HG02642 (cell line): Measurements from ENCODE around the gene BICDL2.
"Not testable (repeated sequence)": the region's sequence is repeated elsewhere in the genome, so short reads cannot be mapped to it uniquely, and the experiment has no call there.

Source experiments
- ATAC-seq: cut with Tn5 transposase; IDR thresholded peaks from one replicate; pipeline ENCODE4 v1.9.1; 2021; ENCODE audit warnings: mild to moderate bottlenecking; ENCODE audit not compliant: unreplicated experiment, poor library complexity

BICDL2 gene

GRCh38 chr16:3065742-3066439 lies 29.1 kb upstream of the BICDL2 start:
- no peak for ATAC-seq

DNA sequence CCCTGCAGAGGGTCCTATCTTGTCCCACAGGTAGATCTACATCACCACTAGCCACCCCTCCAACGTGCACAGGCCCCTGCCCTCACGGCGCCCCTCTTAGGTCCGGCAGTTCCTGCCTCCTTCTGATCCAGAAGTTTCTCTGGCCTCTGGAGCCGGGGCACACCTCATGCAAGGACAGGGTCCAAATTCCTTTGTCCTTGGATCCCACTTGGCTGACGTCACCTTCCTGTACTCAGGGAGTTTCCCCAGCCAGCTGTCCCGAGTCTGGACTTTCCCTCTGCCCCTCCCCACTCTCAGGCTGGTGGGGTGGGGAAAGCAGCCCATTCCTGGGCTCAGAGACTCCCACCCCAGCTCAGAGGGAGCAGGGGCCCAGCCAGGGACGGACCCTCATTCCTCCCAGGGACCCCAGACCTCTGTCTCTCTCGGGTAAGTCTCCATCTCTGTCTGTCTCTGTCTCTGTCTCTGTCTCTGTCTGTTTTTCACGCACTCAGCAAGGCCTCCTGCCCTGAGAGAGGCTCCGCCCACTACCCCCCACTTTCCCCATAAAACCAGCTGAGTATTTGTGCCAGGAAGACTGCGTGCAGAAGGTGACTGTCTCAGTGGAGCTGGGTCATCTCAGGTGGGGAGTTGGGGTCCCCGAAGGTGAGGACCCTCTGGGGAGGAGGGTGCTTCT lies 28.5 kb upstream of the BICDL2 start, which contains the start of gene IL32:
Gene IL32 (plus strand): TSS at position 572 of the 673 bp plus-strand sequence. CDS start 172 bp downstream, outside the sequence.
- no peak for ATAC-seq

- ATAC-seq: no peak
Observed at GRCh38 chr16:3063625-3064386, 27.1 kb upstream of the BICDL2 start.

GRCh38 chr16:3062553-3062952 lies 25.8 kb upstream of the BICDL2 start:
- ATAC-seq: no peak

DNA sequence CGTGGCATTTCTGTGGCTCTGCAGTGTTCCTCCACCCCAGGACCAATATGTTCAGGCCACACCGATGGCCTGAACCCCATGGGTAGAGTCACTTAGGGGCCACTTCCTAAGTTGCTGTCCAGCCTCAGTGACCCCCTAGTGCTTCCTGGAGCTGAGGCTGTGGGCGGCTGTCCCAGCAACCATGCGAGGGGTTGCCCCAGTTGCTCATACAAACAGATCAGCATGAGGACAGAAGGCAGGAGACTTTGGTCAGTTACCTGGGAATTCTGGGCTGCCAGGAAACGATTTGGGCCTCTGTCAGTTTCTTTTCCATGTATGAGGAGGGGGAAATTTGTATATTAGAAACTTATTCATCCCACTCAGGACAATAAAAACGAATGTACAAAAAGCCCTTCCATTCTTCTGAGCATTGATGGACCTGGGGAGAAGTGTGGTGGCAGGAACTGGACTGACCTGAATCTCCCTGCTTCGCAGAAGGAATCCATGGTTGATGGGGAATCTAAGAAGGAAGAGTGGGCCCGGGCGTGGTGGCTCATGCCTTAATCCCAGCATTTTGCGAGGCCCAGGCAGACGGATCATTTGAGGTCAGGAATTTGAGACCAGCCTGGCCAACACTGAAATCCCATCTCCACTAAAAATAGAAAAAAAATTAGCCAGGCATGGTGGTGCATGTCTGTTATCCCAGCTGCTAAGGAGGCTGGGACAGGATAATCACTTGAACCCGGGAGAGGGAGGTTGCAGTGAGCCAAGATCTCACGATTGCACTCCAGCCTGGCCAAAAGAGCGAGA lies 23.8 kb upstream of the BICDL2 start:
- ATAC-seq: no peak

- ATAC-seq: no peak
Observed at GRCh38 chr16:3059723-3060242, 23.0 kb upstream of the BICDL2 start.

- ATAC-seq: peak; percentile 79
Observed at GRCh38 chr16:3059041-3059722, 22.4 kb upstream of the BICDL2 start.

GRCh38 chr16:3058139-3059030 lies 21.6 kb upstream of the BICDL2 start:
- ATAC-seq: peak; percentile 20

- ATAC-seq: no peak
Observed at GRCh38 chr16:3057181-3058138, 20.7 kb upstream of the BICDL2 start.

DNA sequence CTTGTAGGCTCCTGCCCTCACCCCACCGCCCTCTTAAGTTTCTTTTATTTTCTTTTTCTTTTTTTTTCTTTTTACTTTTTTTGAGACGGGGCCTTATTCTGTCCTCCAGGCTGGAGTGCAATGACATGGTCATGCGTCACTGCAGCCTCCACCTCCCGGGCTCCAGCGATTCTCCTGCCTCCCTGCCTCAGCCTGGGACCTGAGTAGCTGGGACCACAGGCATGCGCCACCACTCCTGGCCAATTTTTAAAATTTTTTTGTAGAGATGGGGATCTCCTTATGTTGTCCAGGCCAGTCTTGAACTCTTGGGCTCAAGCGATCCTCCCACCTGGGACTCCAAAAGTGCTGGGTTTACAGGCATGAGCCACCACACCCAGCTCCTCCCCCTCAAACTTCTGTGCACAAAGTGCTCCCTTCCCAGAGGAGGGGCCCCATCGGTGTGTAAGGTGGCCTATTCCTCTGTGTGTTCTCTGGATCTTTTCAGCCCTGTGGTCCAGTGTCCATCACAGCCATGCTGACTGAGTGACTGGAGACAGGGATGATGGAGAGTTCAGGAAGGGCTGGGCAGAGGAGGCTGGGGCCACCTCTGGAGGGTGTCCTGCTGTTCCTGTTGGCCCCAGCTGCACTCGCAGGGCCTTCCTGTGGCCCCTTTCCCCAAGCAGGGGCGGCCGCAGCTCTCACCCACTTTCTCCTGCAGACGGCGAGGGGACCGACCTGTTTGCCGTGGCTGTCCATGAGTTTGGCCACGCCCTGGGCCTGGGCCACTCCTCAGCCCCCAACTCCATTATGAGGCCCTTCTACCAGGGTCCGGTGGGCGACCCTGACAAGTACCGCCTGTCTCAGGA lies 19.8 kb upstream of the BICDL2 start:
- ATAC-seq: no peak

DNA sequence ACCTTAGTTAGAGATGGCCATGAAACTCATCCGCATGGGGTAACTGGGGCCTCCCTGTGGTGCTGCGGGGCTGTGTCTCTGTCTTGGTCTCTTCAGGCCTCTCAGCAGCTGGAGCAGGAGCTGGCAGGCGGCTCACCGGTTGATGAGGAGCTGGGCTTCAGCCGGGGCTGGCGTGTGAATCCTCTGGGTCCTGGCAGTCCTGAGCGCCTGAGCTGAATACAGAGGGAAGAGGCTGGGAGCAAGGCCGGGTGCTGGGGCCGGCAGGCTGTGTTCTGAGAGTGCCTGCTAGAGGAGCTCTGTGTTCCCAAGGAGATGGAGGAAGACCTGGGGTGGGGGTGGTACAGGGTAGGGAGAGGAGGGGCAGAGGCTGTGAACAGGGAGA lies 19.0 kb upstream of the BICDL2 start:
- not testable (repeated sequence) for ATAC-seq

DNA sequence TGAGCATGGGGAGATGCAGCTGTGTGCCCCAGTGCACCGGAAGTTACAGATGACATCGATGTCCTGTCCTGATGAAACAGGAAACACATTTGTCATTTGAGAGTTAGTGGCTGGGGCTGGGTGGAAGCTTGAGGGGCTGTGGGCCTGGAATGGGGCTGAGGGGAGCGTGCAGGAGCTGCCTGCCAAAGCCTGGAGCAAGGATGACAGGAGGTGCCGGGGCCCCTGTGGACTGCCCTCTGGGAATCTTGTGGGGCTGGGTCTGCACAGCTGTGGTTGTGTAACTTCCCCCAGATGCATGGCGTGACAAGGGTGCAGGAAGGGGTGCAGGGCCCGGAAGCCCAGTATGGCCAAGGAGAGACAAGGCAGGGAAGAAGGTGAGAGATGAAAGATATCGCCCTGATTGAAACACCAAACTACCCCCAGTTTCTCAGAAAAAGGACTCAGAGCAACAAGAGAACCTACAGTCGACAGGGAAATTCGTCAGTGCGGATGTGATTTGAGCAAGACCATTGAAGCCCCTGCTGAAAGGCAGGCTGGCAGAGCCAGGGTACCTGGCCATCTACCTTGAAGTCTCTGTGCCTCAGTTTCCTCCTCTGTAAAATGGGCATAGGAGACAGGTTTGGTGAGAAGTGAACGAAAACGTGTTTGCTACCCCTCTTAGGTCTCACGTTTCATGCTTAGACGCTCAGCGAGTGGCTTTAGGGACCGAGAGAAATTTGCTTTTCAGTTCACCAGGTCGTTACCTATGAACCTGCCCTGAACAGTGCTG lies 18.4 kb upstream of the BICDL2 start:
- ATAC-seq: no peak

- not testable (repeated sequence) for ATAC-seq
Observed at GRCh38 chr16:3053330-3053710, 16.6 kb upstream of the BICDL2 start.

DNA sequence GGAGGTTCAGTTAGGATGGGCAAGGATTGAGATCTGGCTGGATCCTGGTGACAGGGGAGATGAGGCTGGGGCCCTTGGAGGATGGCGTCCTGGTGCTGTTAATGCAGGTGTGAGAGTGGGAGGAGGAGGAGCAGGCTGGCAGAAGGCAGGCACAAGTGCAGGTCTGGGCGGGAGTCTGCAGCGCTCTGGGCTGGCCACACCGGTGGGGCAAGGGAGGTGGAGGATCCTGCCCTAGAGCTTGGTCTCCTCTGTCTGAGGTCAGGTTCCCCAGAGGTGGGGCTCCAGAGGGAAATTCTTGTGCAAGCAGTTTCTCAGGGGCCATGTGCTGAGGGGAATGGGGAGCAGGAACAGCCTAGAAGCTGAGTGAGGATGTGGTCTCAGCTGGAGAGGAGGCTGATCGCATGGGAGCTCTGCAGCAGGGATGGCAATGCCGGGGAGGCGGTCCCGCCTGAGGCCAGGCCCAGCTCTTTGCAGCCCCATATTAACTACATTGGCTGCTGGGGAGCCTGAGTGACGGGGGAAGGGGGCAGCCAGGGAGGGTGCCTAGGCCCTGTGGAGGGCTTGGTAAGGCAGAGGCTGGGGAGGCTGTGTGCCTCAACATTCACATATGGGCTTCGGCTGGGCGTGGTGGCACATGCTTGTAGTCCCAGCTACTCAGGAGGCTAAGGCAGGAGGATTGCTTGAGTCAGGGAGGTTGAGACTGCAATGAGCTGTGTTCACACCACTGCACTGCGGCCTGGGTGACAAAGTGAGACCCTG lies 16.0 kb upstream of the BICDL2 start:
- ATAC-seq: not testable (repeated sequence)

- ATAC-seq: no peak
Observed at GRCh38 chr16:3051494-3051893, 14.8 kb upstream of the BICDL2 start.
